Right lobe of liver (tissue), 6 donors: ENCODE results near the gene REEP6. TPM values are rescaled to one million over a fixed set of nuclear protein-coding genes. Genes with fewer than 3 reads are reported as not detected.
"Not testable (repeated sequence)": the region's sequence is repeated elsewhere in the genome, so short reads cannot be mapped to it uniquely, and the experiment has no call there.

Experiments
- ATAC-seq, 4 donors: fragments of 200-7000 bp; cut with Tn5 transposase; one replicate each; pipeline ENCODE4 v1.9.1; 2020; ENCODE audit warnings: mild to moderate bottlenecking in 4 of 4, moderate library complexity in 4 of 4
- DNase-seq, 3 donors: peaks; one replicate each; pipeline ENCODE4 v3.0.0-alpha.2; 2020
- H3K27ac ChIP-seq, 3 donors: fragments of 200-600 bp; one replicate each; pipeline ENCODE4 v1.8.0; 2022
- H3K27me3 ChIP-seq, 2 donors: fragments of 200-600 bp; one replicate each; pipeline ENCODE4 v1.8.0; 2022
- H3K36me3 ChIP-seq, 4 donors: fragments of 200-600 bp; sonication (generic) in 1 of 4; one replicate each; pipeline versions ENCODE4 v1.5.1 to v1.8.0; 2017 to 2022; ENCODE audit warnings: control low read depth in 1 of 4
- H3K4me1 ChIP-seq, 4 donors: fragments of 200-600 bp; sonication (generic) in 1 of 4; one replicate each; pipeline versions ENCODE4 v1.5.1 to v1.8.0; 2017 to 2022; ENCODE audit warnings: control low read depth in 1 of 4
- H3K4me3 ChIP-seq, 3 donors: fragments of 200-600 bp; one replicate each; pipeline ENCODE4 v1.8.0; 2022
- H3K9me3 ChIP-seq, 4 donors: fragments of 200-600 bp; sonication (generic) in 1 of 4; one replicate each; pipeline versions ENCODE4 v1.5.1 to v1.8.0; 2017 to 2022; ENCODE audit warnings: control low read depth in 1 of 4
- POLR2A ChIP-seq: fragments of 450-650 bp; IDR thresholded peaks from one replicate; pipeline ENCODE4 v1.6.1; 2017; ENCODE audit warnings: antibody characterized with exemption, mild to moderate bottlenecking
- WGBS: methylation state at CpG from one replicate; pipeline ENCODE4 v1.1.6; 2018; ENCODE audit warnings: low coverage, low lambda C conversion rate; ENCODE audit not compliant: insufficient coverage; ENCODE audit errors: missing lambda C conversion rate; 5-methylcytosine and 5-hydroxymethylcytosine counted together
- intact Hi-C, 2 donors: fragments of 100-400 bp; cut with DNase I; formaldehyde crosslinking; loops; one replicate each; pipeline versions ENCODE4 v1.11.2 to v1.14.1; 2022
- total RNA-seq, 6 experiments: library from RNA; depleted of rRNA in 2 of 6; stranded (reverse); fragments of >200 nt in 2 of 6; fragmentation: NEBNext Ultra II Directional in 3 of 6; extraction: Animal tissue kit (Norgen Biotek cat#: 25700) in 3 of 6; gene quantifications; one replicate each; pipeline versions ENCODE4 v1.1.0 to v1.2.4, GENCODE V29; 2016 to 2023
- TF ChIP-seq, protein P1 (sequence below), 4 donors: fragments of 200-600 bp in 3 of 4; fragments of 450-650 bp in 1 of 4; IDR thresholded peaks; one replicate each; pipeline versions ENCODE4 v1.5.1 to v1.8.0; 2016 to 2022; ENCODE audit warnings: antibody characterized with exemption in 4 of 4, mild to moderate bottlenecking in 2 of 4
- donor health status: DM: no; HTN: yes; CAD: no.
- donor health status: DM: no; HTN: no; CAD: no.
- donor health status: DM: no; HTN: no; CAD: no.
- donor health status: DM: no; HTN: yes; CAD: no.
- donor health status: DM: no; HTN: yes; CAD: no.

The REEP6 gene
- total RNA-seq, 6 experiments from 2014 or later, result 113 to 218 (median 177) TPM

DNA sequence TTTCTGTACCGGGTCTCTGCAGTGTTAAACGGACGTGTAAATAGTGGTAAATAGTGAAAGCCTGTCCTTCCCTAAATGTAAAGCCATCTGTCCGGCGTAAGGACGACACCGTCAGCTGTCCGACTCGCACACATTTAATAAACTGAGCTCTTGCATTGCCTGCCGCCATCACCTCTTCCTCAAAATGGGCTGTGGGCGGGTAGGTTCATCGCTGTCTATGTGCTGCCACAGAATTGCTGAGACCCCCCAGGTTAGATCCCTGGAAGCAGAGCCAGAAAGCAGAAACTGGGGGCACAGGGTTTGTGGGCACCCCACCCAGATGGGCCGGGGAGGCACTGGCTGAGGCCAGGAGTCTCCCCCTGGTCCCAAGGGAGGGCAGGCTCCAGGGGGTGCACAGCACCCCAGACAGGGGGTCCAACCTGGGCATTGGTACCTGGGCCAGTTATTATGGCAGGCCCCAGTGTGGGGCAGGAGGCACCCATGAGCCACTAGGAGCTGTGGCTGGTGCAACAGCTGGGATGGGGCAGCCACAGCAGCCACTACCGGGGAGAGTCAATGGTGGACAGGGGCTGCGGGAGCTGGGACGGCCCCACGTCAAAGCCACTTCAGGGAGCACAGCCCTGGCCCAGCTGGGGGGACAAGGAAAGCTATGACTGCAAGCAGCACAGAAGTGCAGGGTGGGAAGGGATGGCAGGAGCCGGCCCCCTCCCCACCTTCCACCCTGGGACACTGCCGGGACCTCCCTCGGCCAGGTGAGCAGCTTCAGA is 17.7 kb upstream of the REEP6 start:
- no peak for ATAC-seq
- Histone ChIP-seq H3K4me3 (no peak overlapping the region), H3K4me1 (peaks cover 0 to 39% (median 13%) of the 10 kb centered on the region in 4 donors), H3K27ac (no peak overlapping the region), H3K27me3 (peaks cover 0 to 25% of the 10 kb centered on the region in 2 donors), H3K36me3 (no peaks in the 10 kb centered on the region), H3K9me3 (no peaks in the 10 kb centered on the region)
- intact Hi-C loops, result no loop called here
- no peak for DNase-seq
- 70% methylated on average over 9 of the region's 20 CpGs for WGBS
- TF ChIP-seq POLR2A, result no peak
- TF ChIP-seq, protein P1, sequence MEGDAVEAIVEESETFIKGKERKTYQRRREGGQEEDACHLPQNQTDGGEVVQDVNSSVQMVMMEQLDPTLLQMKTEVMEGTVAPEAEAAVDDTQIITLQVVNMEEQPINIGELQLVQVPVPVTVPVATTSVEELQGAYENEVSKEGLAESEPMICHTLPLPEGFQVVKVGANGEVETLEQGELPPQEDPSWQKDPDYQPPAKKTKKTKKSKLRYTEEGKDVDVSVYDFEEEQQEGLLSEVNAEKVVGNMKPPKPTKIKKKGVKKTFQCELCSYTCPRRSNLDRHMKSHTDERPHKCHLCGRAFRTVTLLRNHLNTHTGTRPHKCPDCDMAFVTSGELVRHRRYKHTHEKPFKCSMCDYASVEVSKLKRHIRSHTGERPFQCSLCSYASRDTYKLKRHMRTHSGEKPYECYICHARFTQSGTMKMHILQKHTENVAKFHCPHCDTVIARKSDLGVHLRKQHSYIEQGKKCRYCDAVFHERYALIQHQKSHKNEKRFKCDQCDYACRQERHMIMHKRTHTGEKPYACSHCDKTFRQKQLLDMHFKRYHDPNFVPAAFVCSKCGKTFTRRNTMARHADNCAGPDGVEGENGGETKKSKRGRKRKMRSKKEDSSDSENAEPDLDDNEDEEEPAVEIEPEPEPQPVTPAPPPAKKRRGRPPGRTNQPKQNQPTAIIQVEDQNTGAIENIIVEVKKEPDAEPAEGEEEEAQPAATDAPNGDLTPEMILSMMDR (IDR thresholded peaks at IDR 0.05), result no peak

DNA sequence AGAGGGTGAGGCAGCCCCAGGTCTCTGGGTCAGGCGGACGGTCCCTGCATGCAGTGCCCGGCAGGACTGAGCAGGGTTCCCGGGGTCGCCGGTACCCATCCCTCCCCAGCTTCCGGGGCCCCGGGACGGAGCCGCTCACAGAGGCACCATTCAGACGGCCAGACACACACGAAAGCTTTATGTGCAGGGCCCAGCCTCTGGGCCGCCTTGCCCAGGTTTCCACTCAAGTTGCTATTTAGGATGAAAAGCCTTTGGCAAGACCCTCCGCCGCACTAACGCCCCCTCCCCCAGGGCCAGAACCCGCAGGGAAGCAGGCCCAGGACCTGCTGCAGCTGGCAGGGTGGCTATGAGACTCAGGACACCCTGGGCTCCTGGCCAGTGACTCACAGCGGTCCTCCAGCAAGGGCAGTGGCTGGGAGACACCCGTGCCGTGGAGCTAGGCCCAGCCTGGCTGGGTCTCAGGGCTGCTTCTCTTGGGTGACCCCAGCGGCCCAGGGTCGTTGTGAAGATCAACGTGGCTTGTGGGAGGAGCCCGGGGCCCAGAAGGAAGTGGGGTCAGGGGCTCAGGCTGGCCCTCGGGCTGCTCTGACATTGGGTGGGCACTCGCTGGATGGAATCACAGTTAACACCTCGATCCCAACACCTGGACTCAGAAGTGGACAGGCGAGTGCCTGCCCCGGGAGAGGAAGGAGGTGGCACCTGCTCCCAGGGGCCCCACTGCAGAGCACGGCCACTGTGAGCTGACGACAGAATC is 16.8 kb upstream of the REEP6 start:
- no peak for ATAC-seq
- 80% methylated on average over 3 of the region's 31 CpGs for WGBS

DNA sequence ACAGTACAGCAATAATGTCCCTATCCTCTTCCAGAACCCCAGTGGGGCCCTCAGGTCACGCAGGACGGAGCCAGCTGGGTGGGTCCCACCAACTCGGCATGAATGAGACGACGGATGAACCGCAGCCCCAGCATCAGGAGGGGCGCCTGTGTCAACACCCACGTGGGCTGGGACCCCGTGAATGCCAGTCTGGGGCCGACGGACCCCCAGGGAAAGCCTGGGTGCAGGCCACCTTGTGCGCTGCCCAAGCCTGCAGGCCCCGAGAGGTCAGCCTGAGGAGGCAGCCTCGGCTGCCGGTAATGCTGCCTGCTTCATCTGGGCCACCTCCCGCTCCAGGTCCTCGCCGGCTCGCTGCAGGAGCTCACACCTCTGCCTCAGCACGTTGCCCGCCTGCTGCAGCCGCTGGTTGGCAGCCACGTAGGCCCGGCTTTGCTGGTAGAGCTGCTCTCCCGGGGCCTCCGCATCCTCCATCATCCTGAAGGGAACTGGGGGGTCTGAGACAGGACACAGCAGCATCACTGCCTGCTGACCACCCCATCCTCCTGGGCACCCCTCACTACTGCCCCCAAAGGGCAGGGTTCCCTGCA is 16.1 kb upstream of the REEP6 start:
- Histone ChIP-seq H3K9me3 (no peaks in the 10 kb centered on the region), H3K4me1 (peaks cover 0 to 26% (median 13%) of the 10 kb centered on the region in 4 donors), H3K27me3 (peaks cover 0 to 18% of the 10 kb centered on the region in 2 donors), H3K4me3 (no peak overlapping the region), H3K27ac (no peak overlapping the region), H3K36me3 (no peaks in the 10 kb centered on the region)
- no CpG with 5 or more reads among the region's 26 CpGs for WGBS
- no peak for ATAC-seq
- TF ChIP-seq POLR2A, result no peak
- TF ChIP-seq, protein P1 (IDR thresholded peaks at IDR 0.05), result no peak
- no peak for DNase-seq
- intact Hi-C loops, result no loop called here

More for the DNA sequence above, 16.8 kb upstream of the REEP6 start:
- intact Hi-C loops, result no loop called here
- TF ChIP-seq POLR2A, result no peak
- TF ChIP-seq, protein P1 (IDR thresholded peaks at IDR 0.05), result no peak
- Histone ChIP-seq H3K27ac (no peak overlapping the region), H3K4me3 (no peak overlapping the region), H3K27me3 (peaks cover 0 to 21% of the 10 kb centered on the region in 2 donors), H3K4me1 (peaks cover 0 to 30% (median 15%) of the 10 kb centered on the region in 4 donors), H3K36me3 (no peaks in the 10 kb centered on the region), H3K9me3 (no peaks in the 10 kb centered on the region)
- peak in 1 of 3 donors; percentile 21 for DNase-seq

DNA sequence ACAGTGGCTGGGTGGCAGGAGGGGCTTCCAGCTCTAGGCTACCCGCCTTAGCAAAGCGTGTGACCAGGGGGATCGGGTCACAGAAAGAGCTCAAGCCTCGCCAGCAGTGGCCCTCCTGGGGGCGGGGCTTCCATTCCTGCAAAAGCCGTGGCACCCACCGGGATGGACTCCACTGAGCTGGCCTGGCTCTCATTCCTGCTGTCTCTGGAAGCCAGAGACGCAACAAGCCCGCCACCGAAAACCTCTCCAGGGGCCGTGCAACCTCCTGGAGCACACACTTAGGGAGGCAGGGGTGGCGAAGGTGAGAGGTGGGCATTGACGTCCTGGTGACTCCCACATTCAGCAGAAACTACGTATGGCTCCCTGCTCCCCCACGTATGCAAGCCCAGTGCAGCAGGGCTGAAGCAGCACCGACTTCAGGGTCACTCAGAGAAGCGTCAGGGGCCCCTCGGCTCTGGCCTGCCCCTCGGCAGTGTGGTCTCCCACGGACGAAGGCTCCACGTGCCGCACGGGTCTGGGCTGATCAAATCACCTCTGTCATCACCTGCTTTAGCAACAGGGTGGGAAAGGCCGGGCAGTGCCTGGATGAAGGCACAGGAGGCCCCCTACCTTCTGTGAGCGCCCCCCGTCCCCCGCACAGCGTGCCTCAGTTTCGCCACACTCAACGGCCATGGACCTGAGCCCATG is 15.1 kb upstream of the REEP6 start:
- Histone ChIP-seq H3K27ac (no peak overlapping the region), H3K9me3 (no peaks in the 10 kb centered on the region), H3K4me3 (no peak overlapping the region), H3K4me1 (peaks cover 0 to 16% (median 7%) of the 10 kb centered on the region in 4 donors), H3K36me3 (no peaks in the 10 kb centered on the region), H3K27me3 (peaks cover 0 to 9% of the 10 kb centered on the region in 2 donors)
- 80% methylated on average over 1 of the region's 31 CpGs for WGBS
- ATAC-seq (no peak), DNase-seq (no peak)
- intact Hi-C loops, result no loop called here
- TF ChIP-seq POLR2A, result no peak
- TF ChIP-seq, protein P1 (IDR thresholded peaks at IDR 0.05), result no peak

DNA sequence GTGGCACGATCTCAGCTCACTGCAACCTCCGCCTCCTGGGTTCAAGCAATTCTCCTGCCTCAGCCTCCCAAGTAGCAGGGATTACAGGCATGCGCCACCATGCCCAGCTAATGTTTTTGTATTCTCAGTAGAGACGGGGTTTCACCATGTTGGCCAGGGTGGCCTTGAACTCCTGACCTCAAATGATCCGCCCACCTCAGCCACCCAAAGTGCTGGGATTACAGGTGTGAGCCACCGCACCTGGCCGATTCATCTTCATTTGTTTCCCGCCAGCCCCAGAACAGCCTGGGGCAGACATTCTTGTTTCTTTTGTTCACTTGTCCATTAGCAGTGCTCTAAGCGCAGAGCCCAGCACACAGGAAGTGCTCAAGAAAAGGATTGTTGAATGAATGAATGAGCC is 13.9 kb upstream of the REEP6 start:
- H3K4me1 ChIP-seq, H3K27me3 ChIP-seq, DNase-seq, intact Hi-C loops, H3K36me3 ChIP-seq, H3K9me3 ChIP-seq, ATAC-seq, H3K4me3 ChIP-seq, H3K27ac ChIP-seq: not testable (repeated sequence)
- WGBS, result 80% methylated on average over 8 of the region's 9 CpGs
